GM23338 (cell line): Measurements from ENCODE around the gene CYYR1. TPM values are rescaled to one million over a fixed set of nuclear protein-coding genes. Genes with fewer than 3 reads are reported as not detected.

ENCODE experiments used
- ATAC-seq: fragments of 200-7000 bp; cut with Tn5 transposase; 3 replicates; pipeline ENCODE4 v1.9.1; 2020
- DNase-seq: peaks from one replicate; pipeline ENCODE4 v3.0.0-alpha.2; 2015; ENCODE audit warnings: low spot score
- H2AFZ ChIP-seq: fragments of 200-600 bp; sonication (generic); 2 replicates; pipeline ENCODE4 v1.8.0; 2016; ENCODE audit warnings: antibody characterized with exemption, mild to moderate bottlenecking, moderate library complexity
- H3F3A ChIP-seq: fragments of 200-600 bp; sonication (generic); replicated peaks from 2 replicates; pipeline ENCODE4 v1.8.0; 2017; ENCODE audit warnings: antibody characterized with exemption, mixed run types, low read depth
- H3K27ac ChIP-seq: fragments of 200-600 bp; sonication (generic); 2 replicates; pipeline ENCODE4 v1.6.1; 2016; ENCODE audit warnings: low read depth
- H3K27me3 ChIP-seq: fragments of 200-600 bp; sonication (generic); 2 replicates; pipeline ENCODE4 v1.8.0; 2016; ENCODE audit warnings: mild to moderate bottlenecking, mixed run types, moderate library complexity; ENCODE audit not compliant: insufficient read depth
- H3K36me3 ChIP-seq: fragments of 200-600 bp; sonication (generic); 2 replicates; pipeline ENCODE4 v1.8.0; 2016; ENCODE audit warnings: mild to moderate bottlenecking; ENCODE audit not compliant: insufficient read depth
- H3K4me1 ChIP-seq: fragments of 200-600 bp; sonication (generic); 2 replicates; pipeline ENCODE4 v1.8.0; 2016; ENCODE audit warnings: mild to moderate bottlenecking, moderate library complexity; ENCODE audit not compliant: insufficient read depth
- H3K4me2 ChIP-seq: fragments of 200-600 bp; sonication (generic); 2 replicates; pipeline ENCODE4 v1.7.1; 2017; ENCODE audit warnings: mixed run types
- H3K4me3 ChIP-seq: fragments of 200-600 bp; sonication (generic); 2 replicates; pipeline ENCODE4 v1.6.1; 2016; ENCODE audit warnings: mixed run types
- H3K79me2 ChIP-seq: fragments of 200-600 bp; sonication (generic); replicated peaks from 2 replicates; pipeline ENCODE4 v1.8.0; 2017; ENCODE audit warnings: mild to moderate bottlenecking; ENCODE audit not compliant: insufficient read depth
- H3K9me2 ChIP-seq: fragments of 200-600 bp; sonication (generic); 2 replicates; pipeline ENCODE4 v1.8.0; 2017; ENCODE audit not compliant: insufficient read depth
- H4K20me1 ChIP-seq: fragments of 200-600 bp; sonication (generic); replicated peaks from 2 replicates; pipeline ENCODE4 v1.8.0; 2017; ENCODE audit warnings: mild to moderate bottlenecking; ENCODE audit not compliant: insufficient read depth
- H3K27ac Mint-ChIP-seq: 2 replicates; pipeline ENCODE4 v1.8.0; 2020; ENCODE audit warnings: inconsistent platforms, mild to moderate bottlenecking, moderate library complexity, mixed read lengths
- H3K27me3 Mint-ChIP-seq: 3 replicates; pipeline ENCODE4 v1.8.0; 2022; ENCODE audit warnings: low read depth, mild to moderate bottlenecking, moderate library complexity, mixed read lengths, inconsistent platforms; ENCODE audit not compliant: insufficient read depth, poor library complexity
- H3K36me3 Mint-ChIP-seq: 3 replicates; pipeline ENCODE4 v1.8.0; 2021; ENCODE audit warnings: low read depth, mild to moderate bottlenecking, inconsistent platforms, moderate library complexity, mixed read lengths
- H3K4me1 Mint-ChIP-seq: 3 replicates; pipeline ENCODE4 v1.8.0; 2020; ENCODE audit warnings: mild to moderate bottlenecking, inconsistent platforms, mixed read lengths
- H3K4me3 Mint-ChIP-seq: 3 replicates; pipeline ENCODE4 v1.8.0; 2021; ENCODE audit warnings: moderate library complexity, mild to moderate bottlenecking, inconsistent platforms, mixed read lengths
- H3K9me3 Mint-ChIP-seq: 3 replicates; pipeline ENCODE4 v1.8.0; 2020; ENCODE audit warnings: moderate library complexity, mild to moderate bottlenecking, inconsistent platforms, mixed read lengths
- EZH2 ChIP-seq: fragments of 200-600 bp; sonication (generic); IDR thresholded peaks from one replicate; pipeline ENCODE4 v1.8.0; 2017; ENCODE audit warnings: antibody characterized with exemption, mild to moderate bottlenecking, low read depth; ENCODE audit not compliant: unreplicated experiment
- JUNB ChIP-seq: IDR thresholded peaks from one replicate; pipeline ENCODE4 v1.6.1; 2016; ENCODE audit warnings: antibody characterized with exemption; ENCODE audit not compliant: unreplicated experiment
- NANOG ChIP-seq: IDR thresholded peaks from 2 replicates; pipeline ENCODE4 v1.6.1; 2016; ENCODE audit warnings: antibody characterized with exemption, borderline replicate concordance
- ZNF114 ChIP-seq: fragments of 250-450 bp; sonication (Bioruptor Pico); IDR thresholded peaks from 2 replicates; pipeline ENCODE4 v1.5.0; 2020; ENCODE audit warnings: mild to moderate bottlenecking, moderate library complexity
- ZNF331 ChIP-seq: fragments of 250-450 bp; sonication (Bioruptor Pico); IDR thresholded peaks from 2 replicates; pipeline ENCODE4 v1.5.0; 2020; ENCODE audit warnings: low read depth, mild to moderate bottlenecking, moderate library complexity
- polyA plus RNA-seq: library from polyadenylated mRNA; unstranded; fragments of >200 nt; fragmentation: Nextera tagmentation; extraction: Ambion mirVana; gene quantifications from 2 replicates; pipeline ENCODE4 v1.2.1, GENCODE V29; 2016
- total RNA-seq: library from RNA; depleted of rRNA; stranded (reverse); fragments of >200 nt; shearing (Covaris generic); gene quantifications from 2 replicates; pipeline ENCODE4 v1.2.3, GENCODE V29; 2014
- TF ChIP-seq, protein P1 (sequence below): fragments of 250-450 bp; sonication (Bioruptor Pico); IDR thresholded peaks from 2 replicates; pipeline ENCODE4 v1.5.0; 2020; ENCODE audit warnings: mild to moderate bottlenecking, moderate library complexity
- TF ChIP-seq, protein P2 (sequence below): IDR thresholded peaks from one replicate; pipeline ENCODE4 v1.6.1; 2018; ENCODE audit warnings: antibody characterized with exemption; ENCODE audit not compliant: unreplicated experiment
- TF ChIP-seq, protein P3 (sequence below), 2 experiments: fragments of 200-600 bp in 1 of 2; sonication (generic) in 1 of 2; conservative IDR thresholded peaks; 2 replicates each; pipeline versions ENCODE4 v1.5.1 to v1.6.1; 2016 to 2017; ENCODE audit warnings: antibody characterized with exemption in 2 of 2, low read depth in 2 of 2, mild to moderate bottlenecking in 2 of 2, moderate library complexity in 1 of 2
- TF ChIP-seq, protein P4 (sequence below): IDR thresholded peaks from 2 replicates; pipeline ENCODE4 v1.6.1; 2016; ENCODE audit warnings: antibody characterized with exemption

The CYYR1 gene
- total and polyA plus RNA-seq, 2 experiments from 2014 or later = 23.8 to 25.4 TPM

DNA sequence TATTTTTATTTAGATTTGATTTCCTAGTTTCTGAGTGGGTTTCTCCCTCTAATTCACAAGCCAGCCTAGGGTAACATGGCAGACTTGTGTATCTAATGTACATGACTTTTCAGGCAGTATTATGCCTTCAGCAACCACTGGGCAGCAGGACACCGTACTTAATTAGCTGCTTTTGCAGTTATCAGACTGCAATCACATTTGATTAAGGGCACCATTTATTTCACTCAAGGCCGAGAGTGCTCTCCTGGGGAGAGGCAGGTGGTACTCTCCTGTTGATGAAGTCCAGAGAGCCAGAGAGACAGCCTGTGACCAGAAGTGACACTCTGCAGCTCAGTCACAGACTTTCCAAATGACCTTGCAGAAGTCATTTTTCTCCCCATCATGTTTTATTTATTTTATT, 18.7 kb downstream of the CYYR1 start (continued):
- TF ChIP-seq, protein P1, sequence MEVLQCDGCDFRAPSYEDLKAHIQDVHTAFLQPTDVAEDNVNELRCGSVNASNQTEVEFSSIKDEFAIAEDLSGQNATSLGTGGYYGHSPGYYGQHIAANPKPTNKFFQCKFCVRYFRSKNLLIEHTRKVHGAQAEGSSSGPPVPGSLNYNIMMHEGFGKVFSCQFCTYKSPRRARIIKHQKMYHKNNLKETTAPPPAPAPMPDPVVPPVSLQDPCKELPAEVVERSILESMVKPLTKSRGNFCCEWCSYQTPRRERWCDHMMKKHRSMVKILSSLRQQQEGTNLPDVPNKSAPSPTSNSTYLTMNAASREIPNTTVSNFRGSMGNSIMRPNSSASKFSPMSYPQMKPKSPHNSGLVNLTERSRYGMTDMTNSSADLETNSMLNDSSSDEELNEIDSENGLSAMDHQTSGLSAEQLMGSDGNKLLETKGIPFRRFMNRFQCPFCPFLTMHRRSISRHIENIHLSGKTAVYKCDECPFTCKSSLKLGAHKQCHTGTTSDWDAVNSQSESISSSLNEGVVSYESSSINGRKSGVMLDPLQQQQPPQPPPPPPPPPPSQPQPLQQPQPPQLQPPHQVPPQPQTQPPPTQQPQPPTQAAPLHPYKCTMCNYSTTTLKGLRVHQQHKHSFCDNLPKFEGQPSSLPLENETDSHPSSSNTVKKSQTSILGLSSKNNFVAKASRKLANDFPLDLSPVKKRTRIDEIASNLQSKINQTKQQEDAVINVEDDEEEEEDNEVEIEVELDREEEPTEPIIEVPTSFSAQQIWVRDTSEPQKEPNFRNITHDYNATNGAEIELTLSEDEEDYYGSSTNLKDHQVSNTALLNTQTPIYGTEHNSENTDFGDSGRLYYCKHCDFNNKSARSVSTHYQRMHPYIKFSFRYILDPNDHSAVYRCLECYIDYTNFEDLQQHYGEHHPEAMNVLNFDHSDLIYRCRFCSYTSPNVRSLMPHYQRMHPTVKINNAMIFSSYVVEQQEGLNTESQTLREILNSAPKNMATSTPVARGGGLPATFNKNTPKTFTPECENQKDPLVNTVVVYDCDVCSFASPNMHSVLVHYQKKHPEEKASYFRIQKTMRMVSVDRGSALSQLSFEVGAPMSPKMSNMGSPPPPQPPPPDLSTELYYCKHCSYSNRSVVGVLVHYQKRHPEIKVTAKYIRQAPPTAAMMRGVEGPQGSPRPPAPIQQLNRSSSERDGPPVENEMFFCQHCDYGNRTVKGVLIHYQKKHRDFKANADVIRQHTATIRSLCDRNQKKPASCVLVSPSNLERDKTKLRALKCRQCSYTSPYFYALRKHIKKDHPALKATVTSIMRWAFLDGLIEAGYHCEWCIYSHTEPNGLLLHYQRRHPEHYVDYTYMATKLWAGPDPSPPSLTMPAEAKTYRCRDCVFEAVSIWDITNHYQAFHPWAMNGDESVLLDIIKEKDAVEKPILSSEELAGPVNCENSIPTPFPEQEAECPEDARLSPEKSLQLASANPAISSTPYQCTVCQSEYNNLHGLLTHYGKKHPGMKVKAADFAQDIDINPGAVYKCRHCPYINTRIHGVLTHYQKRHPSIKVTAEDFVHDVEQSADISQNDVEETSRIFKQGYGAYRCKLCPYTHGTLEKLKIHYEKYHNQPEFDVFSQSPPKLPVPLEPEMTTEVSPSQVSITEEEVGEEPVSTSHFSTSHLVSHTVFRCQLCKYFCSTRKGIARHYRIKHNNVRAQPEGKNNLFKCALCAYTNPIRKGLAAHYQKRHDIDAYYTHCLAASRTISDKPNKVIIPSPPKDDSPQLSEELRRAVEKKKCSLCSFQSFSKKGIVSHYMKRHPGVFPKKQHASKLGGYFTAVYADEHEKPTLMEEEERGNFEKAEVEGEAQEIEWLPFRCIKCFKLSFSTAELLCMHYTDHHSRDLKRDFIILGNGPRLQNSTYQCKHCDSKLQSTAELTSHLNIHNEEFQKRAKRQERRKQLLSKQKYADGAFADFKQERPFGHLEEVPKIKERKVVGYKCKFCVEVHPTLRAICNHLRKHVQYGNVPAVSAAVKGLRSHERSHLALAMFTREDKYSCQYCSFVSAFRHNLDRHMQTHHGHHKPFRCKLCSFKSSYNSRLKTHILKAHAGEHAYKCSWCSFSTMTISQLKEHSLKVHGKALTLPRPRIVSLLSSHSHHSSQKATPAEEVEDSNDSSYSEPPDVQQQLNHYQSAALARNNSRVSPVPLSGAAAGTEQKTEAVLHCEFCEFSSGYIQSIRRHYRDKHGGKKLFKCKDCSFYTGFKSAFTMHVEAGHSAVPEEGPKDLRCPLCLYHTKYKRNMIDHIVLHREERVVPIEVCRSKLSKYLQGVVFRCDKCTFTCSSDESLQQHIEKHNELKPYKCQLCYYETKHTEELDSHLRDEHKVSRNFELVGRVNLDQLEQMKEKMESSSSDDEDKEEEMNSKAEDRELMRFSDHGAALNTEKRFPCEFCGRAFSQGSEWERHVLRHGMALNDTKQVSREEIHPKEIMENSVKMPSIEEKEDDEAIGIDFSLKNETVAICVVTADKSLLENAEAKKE (CRISPR knock-in tag) = no peak
- TF ChIP-seq ZNF114 (CRISPR knock-in tag) (no peak), EZH2 (no peak), NANOG (no peak), ZNF331 (no peak)
- TF ChIP-seq, protein P2, sequence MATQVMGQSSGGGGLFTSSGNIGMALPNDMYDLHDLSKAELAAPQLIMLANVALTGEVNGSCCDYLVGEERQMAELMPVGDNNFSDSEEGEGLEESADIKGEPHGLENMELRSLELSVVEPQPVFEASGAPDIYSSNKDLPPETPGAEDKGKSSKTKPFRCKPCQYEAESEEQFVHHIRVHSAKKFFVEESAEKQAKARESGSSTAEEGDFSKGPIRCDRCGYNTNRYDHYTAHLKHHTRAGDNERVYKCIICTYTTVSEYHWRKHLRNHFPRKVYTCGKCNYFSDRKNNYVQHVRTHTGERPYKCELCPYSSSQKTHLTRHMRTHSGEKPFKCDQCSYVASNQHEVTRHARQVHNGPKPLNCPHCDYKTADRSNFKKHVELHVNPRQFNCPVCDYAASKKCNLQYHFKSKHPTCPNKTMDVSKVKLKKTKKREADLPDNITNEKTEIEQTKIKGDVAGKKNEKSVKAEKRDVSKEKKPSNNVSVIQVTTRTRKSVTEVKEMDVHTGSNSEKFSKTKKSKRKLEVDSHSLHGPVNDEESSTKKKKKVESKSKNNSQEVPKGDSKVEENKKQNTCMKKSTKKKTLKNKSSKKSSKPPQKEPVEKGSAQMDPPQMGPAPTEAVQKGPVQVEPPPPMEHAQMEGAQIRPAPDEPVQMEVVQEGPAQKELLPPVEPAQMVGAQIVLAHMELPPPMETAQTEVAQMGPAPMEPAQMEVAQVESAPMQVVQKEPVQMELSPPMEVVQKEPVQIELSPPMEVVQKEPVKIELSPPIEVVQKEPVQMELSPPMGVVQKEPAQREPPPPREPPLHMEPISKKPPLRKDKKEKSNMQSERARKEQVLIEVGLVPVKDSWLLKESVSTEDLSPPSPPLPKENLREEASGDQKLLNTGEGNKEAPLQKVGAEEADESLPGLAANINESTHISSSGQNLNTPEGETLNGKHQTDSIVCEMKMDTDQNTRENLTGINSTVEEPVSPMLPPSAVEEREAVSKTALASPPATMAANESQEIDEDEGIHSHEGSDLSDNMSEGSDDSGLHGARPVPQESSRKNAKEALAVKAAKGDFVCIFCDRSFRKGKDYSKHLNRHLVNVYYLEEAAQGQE = no peak

DNA sequence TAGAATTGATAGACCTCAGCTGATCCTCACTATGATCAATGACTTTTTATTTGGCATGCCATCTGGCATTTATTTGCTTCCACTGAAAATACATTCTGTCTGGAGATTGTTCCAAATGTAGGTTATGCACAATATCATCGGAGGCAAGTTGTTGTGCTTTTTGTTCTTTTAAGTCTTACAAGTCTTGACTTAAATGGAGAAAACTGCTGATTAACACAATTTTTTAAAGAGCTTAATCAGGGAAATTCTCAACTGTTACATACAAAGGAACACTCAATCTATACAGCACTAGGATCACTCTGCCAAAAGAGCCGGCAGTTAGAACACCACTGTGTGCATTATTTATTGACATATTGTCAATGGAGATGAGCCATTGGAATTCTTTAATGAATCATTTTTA, 19.2 kb downstream of the CYYR1 start:
- no peaks in the 10 kb centered on the region for H3K27me3 Mint-ChIP-seq
- DNase-seq = no peak
- TF ChIP-seq, protein P3, sequence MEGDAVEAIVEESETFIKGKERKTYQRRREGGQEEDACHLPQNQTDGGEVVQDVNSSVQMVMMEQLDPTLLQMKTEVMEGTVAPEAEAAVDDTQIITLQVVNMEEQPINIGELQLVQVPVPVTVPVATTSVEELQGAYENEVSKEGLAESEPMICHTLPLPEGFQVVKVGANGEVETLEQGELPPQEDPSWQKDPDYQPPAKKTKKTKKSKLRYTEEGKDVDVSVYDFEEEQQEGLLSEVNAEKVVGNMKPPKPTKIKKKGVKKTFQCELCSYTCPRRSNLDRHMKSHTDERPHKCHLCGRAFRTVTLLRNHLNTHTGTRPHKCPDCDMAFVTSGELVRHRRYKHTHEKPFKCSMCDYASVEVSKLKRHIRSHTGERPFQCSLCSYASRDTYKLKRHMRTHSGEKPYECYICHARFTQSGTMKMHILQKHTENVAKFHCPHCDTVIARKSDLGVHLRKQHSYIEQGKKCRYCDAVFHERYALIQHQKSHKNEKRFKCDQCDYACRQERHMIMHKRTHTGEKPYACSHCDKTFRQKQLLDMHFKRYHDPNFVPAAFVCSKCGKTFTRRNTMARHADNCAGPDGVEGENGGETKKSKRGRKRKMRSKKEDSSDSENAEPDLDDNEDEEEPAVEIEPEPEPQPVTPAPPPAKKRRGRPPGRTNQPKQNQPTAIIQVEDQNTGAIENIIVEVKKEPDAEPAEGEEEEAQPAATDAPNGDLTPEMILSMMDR (conservative IDR thresholded peaks at IDR 0.05; ENCODE audit: low read depth in 2 of 2) = no peak
- TF ChIP-seq EZH2 (no peak), JUNB (no peak), ZNF114 (CRISPR knock-in tag) (no peak)
- TF ChIP-seq, protein P2 = no peak
- TF ChIP-seq, protein P4, sequence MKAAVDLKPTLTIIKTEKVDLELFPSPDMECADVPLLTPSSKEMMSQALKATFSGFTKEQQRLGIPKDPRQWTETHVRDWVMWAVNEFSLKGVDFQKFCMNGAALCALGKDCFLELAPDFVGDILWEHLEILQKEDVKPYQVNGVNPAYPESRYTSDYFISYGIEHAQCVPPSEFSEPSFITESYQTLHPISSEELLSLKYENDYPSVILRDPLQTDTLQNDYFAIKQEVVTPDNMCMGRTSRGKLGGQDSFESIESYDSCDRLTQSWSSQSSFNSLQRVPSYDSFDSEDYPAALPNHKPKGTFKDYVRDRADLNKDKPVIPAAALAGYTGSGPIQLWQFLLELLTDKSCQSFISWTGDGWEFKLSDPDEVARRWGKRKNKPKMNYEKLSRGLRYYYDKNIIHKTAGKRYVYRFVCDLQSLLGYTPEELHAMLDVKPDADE = no peak

More for the DNA sequence above, 19.2 kb downstream of the CYYR1 start:
- H3K4me3 Mint-ChIP-seq = no peak overlapping the region
- ATAC-seq = no peak
- H3K4me1 Mint-ChIP-seq = no peaks in the 10 kb centered on the region
- Histone ChIP-seq H3K4me1 (no peaks in the 10 kb centered on the region), H3K36me3 (no peaks in the 10 kb centered on the region), H3K27ac (no peak overlapping the region), H3K27me3 (no peaks in the 10 kb centered on the region), H3F3A (no peaks in the 10 kb centered on the region), H3K79me2 (0 out of 2 replicates have a peak, but pooled peaks cover 5% of the 10 kb centered on the region), H3K9me2 (no peaks in the 10 kb centered on the region), H3K4me2 (no peak overlapping the region), H4K20me1 (no peaks in the 10 kb centered on the region; the same call in none of the 2 replicates), H2AFZ (no peak overlapping the region), H3K4me3 (no peak overlapping the region)
- no peak overlapping the region for H3K27ac Mint-ChIP-seq
- H3K36me3 Mint-ChIP-seq = peaks cover 16% of the 10 kb centered on the region
- H3K9me3 Mint-ChIP-seq = no peaks in the 10 kb centered on the region
